Measurements from ENCODE around the gene NPEPL1. TPM values are rescaled to one million over a fixed set of nuclear protein-coding genes. Genes with fewer than 3 reads are reported as not detected.

The NPEPL1 gene
- total RNA-seq, 2 experiments from 2014 or later, result 28.7 to 30.7 TPM

DNA sequence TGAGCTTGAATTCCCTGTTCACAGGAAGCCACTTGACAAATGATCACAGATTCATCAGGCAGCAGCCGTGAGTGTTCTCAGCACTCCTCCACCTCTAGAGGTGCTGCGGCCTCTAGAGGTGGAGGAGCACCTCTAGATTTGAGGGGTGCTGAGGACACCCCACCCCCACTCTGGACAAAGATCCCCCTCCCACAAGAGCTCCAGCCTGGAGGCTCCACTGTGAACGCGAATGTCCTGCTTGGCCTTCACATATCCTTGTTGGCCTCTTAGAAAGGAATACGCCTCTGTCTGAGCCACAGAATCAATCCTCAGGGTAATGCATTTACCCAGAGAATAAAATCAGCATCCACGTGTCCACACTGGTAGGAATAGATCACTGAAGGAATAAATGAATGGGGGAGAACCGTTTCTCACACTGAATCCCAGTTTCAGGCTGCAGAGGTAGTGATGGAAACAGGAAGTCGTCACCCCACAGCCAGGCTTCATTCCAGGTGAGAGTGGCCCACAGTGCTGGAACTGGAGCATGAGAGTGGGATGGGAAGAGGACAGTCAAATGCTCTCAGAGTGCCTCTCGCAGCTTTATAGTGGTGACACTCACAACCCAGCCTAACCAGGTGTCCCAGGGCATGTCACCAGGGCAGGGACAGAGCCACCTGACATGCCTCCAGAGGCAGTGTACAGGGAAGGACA is 16.6 kb downstream of the NPEPL1 start:
- CTCF ChIA-PET, result no interaction called here
- no peak overlapping the region for H3K27ac Mint-ChIP-seq

DNA sequence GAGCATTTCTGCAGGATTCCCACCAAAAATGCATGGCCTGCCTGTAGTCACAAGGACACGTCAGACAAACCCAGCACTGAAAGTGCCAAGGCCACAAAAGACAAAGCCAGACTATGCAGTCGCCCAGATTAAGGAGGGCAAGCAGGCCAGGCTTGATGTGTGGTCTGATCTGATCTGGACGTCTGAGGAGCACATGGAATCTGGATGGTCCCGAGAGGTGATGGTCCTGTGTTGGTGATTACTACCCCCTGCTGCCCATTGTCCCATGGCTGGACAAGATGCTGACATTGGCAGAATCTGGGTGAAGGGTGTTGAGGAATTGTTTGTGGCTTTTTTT is 17.1 kb downstream of the NPEPL1 start:
- no peaks in the 10 kb centered on the region for H3K4me1 Mint-ChIP-seq

More for the DNA sequence above, 16.6 kb downstream of the NPEPL1 start:
- peak; percentile 2 for DNase-seq
- H3K4me1 Mint-ChIP-seq, result peaks cover 1% of the 10 kb centered on the region
- H3K36me3 Mint-ChIP-seq (ENCODE audit: low read depth), result peaks cover 2% of the 10 kb centered on the region
- no peak overlapping the region for H3K4me3 Mint-ChIP-seq
- POLR2A ChIA-PET, result no interaction called here
- H3K27me3 Mint-ChIP-seq, result no peaks in the 10 kb centered on the region
- H3K9me3 Mint-ChIP-seq, result no peaks in the 10 kb centered on the region

DNA sequence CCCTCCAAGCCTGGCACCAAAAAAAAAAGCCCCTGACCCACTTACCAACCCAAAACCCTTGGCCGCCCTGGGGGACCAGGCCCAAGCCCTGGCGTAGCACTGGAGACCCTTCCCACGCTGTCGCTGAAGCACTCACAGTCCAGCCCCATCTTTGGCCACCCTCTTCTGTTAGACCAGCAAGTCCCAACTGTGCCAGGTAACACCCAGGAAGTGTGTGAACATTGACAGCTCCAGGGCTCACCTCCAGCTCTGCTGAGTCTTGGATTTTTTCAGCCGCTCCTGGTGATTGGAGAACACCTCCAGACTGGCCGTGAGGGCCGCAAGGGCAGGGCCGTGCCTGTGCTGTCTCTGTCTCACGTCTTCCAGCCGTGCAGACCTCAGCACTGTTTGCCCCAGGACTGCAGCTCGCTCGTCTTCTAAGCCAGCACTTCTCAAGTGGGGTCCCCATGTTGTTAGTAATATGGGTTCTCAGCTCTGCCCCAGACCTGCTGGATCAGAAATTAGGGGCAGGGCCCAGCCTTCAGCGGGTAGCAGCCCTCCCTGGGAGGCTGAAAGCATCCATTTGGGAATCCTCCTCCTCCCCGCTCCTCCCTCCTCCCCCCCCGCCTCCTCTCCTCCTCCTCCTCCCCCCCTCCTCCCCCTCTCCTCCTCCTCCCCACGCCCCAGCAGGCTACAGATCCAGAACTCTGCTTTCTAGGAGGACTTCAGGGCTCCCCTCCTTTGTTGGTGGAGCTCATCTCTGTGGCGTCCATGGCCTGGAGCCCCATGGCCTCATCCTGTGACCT is 18.1 kb downstream of the NPEPL1 start:
- Mint-ChIP-seq H3K27ac (no peak overlapping the region), H3K4me3 (no peak overlapping the region), H3K27me3 (no peaks in the 10 kb centered on the region), H3K36me3 (ENCODE audit: low read depth) (no peaks in the 10 kb centered on the region), H3K9me3 (no peaks in the 10 kb centered on the region), H3K4me1 (no peaks in the 10 kb centered on the region)
- CTCF ChIA-PET, result no interaction called here
- DNase-seq, result peak; percentile 4
- POLR2A ChIA-PET, result no interaction called here

More for the DNA sequence above, 17.1 kb downstream of the NPEPL1 start:
- Mint-ChIP-seq H3K27ac (no peak overlapping the region), H3K27me3 (no peaks in the 10 kb centered on the region), H3K9me3 (no peaks in the 10 kb centered on the region), H3K4me3 (no peak overlapping the region), H3K36me3 (ENCODE audit: low read depth) (no peaks in the 10 kb centered on the region)
- DNase-seq, result no peak
- CTCF ChIA-PET, result no interaction called here
- POLR2A ChIA-PET, result no interaction called here

DNA sequence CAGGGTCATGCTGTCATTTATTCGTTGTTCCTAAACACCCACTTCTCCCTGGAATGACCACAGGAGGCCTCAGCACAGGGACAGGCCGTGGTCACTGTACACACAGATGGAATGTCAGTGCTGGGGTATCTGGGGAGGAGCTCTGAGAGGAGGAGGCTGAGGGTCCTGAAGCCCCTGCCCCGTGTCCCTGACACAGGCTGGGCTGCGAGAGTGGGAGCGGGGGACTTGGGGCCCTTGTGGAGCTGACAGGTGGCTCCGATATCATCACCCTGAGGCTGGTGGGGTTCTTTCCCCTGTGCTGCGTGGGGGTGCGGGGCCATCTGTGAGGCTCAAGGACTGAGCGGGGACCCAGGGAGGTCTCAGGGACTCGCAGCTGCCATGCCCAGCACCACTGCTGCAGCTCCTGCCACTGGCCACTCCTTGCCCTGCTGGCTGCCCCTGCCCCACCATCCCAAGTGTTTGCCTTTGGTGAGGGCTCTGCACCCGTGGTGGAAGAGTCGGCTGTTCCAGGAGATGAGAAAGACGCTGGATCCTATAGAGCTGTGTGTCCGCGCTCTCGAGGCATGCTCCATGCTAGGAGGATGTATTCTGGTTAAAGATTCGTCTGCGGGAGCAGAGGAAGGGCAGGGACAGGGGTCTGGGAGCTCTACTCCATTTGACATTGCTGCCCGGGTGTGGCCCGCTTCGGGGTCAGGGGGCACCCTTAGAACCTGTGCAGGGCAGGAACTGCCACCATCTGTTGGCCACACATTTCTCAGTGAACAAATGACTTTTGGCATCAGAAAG is 18.9 kb downstream of the NPEPL1 start:
- no peaks in the 10 kb centered on the region for H3K4me1 Mint-ChIP-seq
- ChIA-PET POLR2A (no interaction called here), CTCF (no interaction called here)
- H3K36me3 Mint-ChIP-seq (ENCODE audit: low read depth), result no peaks in the 10 kb centered on the region
- no peaks in the 10 kb centered on the region for H3K27me3 Mint-ChIP-seq
- DNase-seq, result peak; percentile 4
- no peak overlapping the region for H3K27ac Mint-ChIP-seq
- H3K9me3 Mint-ChIP-seq, result no peaks in the 10 kb centered on the region
- H3K4me3 Mint-ChIP-seq, result no peak overlapping the region

DNA sequence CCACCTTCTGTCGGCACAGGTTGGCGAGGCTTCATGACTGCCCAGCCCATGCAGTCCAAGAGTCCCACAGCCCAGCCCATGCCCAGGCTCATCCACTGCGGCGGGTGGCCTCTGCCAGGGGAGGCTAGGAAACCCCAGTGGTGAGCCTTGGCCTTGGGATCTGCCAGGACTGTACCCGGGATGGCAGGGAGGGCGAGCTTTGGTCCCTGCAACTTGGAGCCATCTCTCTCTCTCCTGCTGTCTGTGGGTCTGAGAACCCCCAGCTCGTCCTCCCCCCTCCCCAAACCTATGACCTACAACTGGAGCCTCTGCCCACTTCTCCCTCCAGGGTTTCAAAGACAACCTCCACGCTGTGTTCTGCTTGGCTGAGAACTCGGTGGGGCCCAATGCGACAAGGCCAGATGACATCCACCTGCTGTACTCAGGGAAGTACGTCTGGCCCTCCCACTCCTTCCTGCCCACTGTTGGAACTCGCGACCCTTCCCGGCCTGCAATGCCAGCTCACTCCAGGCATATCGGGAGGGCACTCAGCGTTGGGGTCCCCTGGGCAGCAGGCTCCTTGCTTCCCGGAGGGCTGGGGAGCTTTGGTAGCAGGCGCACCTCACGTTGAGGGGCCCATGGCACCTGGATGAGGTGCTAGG is 19.7 kb downstream of the NPEPL1 start:
- no peak overlapping the region for H3K4me3 Mint-ChIP-seq
- H3K4me1 Mint-ChIP-seq, result no peaks in the 10 kb centered on the region
- H3K27ac Mint-ChIP-seq, result no peak overlapping the region
- CTCF ChIA-PET, result no interaction called here
- DNase-seq, result peak; percentile 3
- POLR2A ChIA-PET, result no interaction called here
- H3K36me3 Mint-ChIP-seq (ENCODE audit: low read depth), result no peaks in the 10 kb centered on the region
- H3K27me3 Mint-ChIP-seq, result no peaks in the 10 kb centered on the region
- no peaks in the 10 kb centered on the region for H3K9me3 Mint-ChIP-seq

DNA sequence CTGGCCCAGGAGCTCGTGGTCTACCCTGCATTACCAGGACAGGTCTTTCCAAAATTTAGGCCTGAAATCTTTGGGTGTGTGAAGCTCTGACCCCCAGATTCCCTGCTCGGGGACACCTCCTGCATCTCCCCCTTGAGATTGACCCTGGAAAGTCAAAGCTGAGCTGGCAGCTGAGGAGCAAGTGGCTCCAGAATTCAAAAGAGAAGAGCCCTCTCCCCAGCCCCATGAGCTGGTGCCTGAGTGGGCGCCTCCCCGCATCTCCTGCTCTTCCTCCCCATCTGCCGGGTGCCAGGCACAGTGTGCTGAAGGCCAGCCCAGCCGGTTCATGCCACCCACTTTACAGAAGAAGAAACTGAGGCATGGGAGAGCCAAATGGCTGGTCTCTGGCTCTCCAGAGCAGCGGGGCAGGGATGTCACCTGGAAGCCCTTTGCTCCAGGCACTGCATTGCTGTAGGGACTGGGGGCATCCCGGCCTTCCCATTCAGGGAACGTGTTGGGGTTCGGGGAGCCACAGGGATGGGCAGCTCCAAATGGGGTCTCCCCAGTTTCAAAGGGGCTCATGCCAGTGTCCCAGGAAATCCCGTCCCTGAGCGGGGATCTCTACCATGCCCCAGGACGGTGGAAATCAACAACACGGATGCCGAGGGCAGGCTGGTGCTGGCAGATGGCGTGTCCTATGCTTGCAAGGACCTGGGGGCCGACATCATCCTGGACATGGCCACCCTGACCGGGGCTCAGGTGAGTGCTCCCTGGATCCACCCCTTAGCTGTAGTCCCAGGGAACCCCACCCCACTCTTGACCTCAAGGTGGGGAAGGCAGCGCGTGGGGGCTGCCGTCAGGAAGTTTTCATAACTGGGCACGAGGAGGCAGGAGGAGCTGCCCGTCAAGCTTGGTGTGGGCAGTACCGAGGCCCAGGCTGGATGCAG is 20.5 kb downstream of the NPEPL1 start:
- CTCF ChIA-PET, result interaction anchor here (1.5 kb wide), 2 partner anchors 10 to 62 kb away, joined by 4 to 5 read pairs; partner anchors contain the start of gene STX16

DNA sequence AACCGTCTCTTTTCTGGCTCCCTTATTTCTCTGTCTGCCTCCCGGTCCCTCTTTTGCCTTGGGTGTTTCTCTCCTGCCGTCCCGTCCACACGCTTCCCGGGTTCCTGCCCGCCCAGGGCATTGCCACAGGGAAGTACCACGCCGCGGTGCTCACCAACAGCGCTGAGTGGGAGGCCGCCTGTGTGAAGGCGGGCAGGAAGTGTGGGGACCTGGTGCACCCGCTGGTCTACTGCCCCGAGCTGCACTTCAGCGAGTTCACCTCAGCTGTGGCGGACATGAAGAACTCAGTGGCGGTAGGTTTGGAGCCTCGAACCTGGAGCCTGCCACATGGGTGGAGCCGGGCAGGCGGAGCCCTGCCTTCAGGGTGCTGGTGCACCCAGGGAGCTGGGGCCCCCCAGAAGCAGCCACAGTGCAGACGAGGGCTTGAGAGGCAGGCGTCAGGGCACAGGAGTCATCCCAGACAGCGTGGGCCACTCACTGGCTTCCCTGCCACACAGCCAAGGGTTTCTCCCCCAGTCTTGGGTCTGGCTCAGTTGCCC is 21.3 kb downstream of the NPEPL1 start:
- DNase-seq, result peak; percentile 5
- Mint-ChIP-seq H3K27ac (no peak overlapping the region), H3K4me1 (no peaks in the 10 kb centered on the region), H3K4me3 (no peak overlapping the region), H3K36me3 (ENCODE audit: low read depth) (no peaks in the 10 kb centered on the region), H3K27me3 (no peaks in the 10 kb centered on the region), H3K9me3 (no peaks in the 10 kb centered on the region)
- ChIA-PET POLR2A (no interaction called here), CTCF (interaction anchor here (1.5 kb wide), 2 partner anchors 10 to 63 kb away, joined by 4 to 5 read pairs; partner anchors contain the start of gene STX16)

More for the DNA sequence above, 20.5 kb downstream of the NPEPL1 start:
- Mint-ChIP-seq H3K27ac (no peak overlapping the region), H3K4me1 (no peaks in the 10 kb centered on the region), H3K36me3 (ENCODE audit: low read depth) (no peaks in the 10 kb centered on the region), H3K9me3 (no peaks in the 10 kb centered on the region), H3K27me3 (no peaks in the 10 kb centered on the region), H3K4me3 (no peak overlapping the region)
- POLR2A ChIA-PET, result no interaction called here
- DNase-seq, result peak; percentile 4

DNA sequence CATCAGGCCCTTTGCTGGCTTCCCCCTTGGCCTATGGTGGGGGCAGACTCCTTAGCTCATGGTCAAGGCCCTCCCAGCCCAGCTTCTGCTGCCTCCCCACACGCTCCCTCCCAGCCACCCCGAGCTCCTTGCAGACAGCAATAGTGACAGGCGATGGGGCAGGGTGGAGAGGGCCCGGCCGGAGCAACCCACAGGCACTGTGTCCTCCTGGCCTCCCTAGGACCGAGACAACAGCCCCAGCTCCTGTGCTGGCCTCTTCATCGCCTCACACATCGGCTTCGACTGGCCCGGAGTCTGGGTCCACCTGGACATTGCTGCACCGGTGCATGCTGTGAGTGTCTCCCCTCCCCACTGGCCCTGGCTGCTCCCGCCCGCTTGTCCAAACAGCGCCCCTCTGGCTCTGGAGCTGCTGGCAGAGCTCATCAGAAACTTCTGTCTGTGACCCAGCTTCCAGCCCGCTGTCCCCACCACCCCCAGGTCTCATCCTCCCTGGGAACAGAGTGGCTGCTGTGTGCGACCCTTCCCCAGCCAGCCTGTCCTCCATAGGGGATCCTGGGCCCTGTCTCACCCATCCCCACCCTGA is 21.8 kb downstream of the NPEPL1 start:
- CTCF ChIA-PET, result interaction anchor here (1.5 kb wide), 2 partner anchors 11 to 63 kb away, joined by 4 to 5 read pairs; partner anchors contain the start of gene STX16

DNA sequence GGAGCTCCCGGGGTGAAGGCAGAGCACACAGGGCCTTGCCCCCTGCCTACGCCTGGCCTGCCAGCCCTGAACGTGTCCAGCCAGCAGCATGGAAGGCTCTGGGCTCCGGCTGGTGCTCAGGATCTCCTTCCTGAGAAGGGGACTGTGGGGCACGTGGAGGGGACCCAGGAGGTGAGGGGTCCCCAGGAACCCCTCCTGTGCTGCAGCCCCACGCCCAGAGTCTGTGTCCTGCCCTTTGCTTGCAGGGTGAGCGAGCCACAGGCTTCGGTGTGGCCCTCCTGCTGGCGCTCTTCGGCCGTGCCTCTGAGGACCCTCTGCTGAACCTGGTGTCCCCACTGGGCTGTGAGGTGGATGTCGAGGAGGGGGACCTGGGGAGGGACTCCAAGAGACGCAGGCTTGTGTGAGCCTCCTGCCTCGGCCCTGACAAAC is 22.3 kb downstream of the NPEPL1 start:
- ChIA-PET POLR2A (no interaction called here), CTCF (interaction anchor here (1.5 kb wide), 2 partner anchors 12 to 64 kb away, joined by 4 to 5 read pairs; partner anchors contain the start of gene STX16)
- Mint-ChIP-seq H3K27ac (no peak overlapping the region), H3K4me1 (no peaks in the 10 kb centered on the region), H3K36me3 (ENCODE audit: low read depth) (no peaks in the 10 kb centered on the region), H3K4me3 (no peak overlapping the region), H3K9me3 (no peaks in the 10 kb centered on the region), H3K27me3 (no peaks in the 10 kb centered on the region)
- DNase-seq, result peak; percentile 4

More for the DNA sequence above, 21.8 kb downstream of the NPEPL1 start:
- POLR2A ChIA-PET, result no interaction called here
- H3K4me1 Mint-ChIP-seq, result no peaks in the 10 kb centered on the region
- H3K27ac Mint-ChIP-seq, result no peak overlapping the region
- H3K4me3 Mint-ChIP-seq, result no peak overlapping the region
- H3K36me3 Mint-ChIP-seq (ENCODE audit: low read depth), result no peaks in the 10 kb centered on the region
- no peaks in the 10 kb centered on the region for H3K27me3 Mint-ChIP-seq
- DNase-seq, result peak; percentile 5
- no peaks in the 10 kb centered on the region for H3K9me3 Mint-ChIP-seq

DNA sequence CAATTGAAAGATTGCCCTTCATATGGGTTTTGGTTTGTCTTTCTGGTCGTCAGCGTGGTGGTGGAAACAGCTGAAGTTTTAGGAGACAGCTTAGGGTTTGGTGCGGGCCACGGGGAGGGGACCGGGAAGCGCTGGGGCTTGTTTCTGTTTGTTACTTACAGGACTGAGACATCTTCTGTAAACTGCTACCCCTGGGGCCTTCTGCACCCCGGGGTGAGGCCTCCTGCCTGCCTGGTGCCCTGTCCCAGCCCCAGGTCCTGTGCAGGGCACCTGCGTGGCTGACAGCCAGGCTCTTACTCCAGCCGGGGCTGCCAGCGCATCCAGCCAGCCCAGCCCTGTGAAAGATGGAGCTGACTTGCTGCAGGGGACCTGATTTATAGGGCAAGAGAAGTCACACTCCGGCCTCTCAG is 22.8 kb downstream of the NPEPL1 start:
- no peaks in the 10 kb centered on the region for H3K9me3 Mint-ChIP-seq
- DNase-seq, result no peak
- H3K27ac Mint-ChIP-seq, result no peak overlapping the region
- POLR2A ChIA-PET, result no interaction called here
- CTCF ChIA-PET, result no interaction called here
- no peaks in the 10 kb centered on the region for H3K4me1 Mint-ChIP-seq
- H3K36me3 Mint-ChIP-seq (ENCODE audit: low read depth), result no peaks in the 10 kb centered on the region
- no peak overlapping the region for H3K4me3 Mint-ChIP-seq
- H3K27me3 Mint-ChIP-seq, result no peaks in the 10 kb centered on the region

DNA sequence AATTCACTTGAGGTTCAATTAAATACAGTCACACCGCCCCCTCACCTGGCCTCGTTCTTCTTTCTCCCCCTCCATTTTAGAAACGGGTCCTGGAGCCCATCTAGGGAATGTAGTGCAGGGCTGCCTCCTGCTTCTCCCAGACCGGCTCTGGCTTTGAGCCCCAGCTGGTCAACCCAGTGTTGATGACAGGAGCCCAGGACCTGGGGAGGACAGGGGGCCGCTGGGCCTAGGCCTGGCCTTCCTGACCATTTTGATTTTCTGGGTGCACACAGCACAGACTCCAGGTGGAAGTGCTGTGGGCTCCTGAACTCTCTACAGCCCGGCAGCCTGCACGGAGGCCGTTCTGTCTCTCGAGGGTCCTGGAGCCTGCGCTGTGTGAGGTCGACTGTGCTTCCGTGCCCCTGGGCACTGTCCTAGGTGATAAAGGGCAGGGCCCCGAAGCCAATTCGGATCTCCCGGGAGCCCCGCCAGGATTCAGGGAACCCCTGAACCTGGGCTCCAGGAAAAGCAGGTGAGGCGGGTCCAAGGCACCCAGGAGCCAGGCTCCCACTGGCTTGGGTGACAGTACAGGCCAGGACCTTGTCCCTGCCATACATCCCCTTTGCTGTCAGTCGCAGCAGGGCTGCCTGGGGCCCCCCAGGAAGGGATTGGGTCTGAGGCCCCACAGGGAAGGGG is 23.3 kb downstream of the NPEPL1 start:
- no peak overlapping the region for H3K4me3 Mint-ChIP-seq
- CTCF ChIA-PET, result no interaction called here
- no peaks in the 10 kb centered on the region for H3K4me1 Mint-ChIP-seq
- no peaks in the 10 kb centered on the region for H3K9me3 Mint-ChIP-seq
- H3K27me3 Mint-ChIP-seq, result no peaks in the 10 kb centered on the region
- peak overlapping the region; percentile 13 for H3K27ac Mint-ChIP-seq
- POLR2A ChIA-PET, result no interaction called here
- no peaks in the 10 kb centered on the region for H3K36me3 Mint-ChIP-seq (ENCODE audit: low read depth)
- DNase-seq, result peak; percentile 3
